Astrocyte (in vitro differentiated cells and primary cell): ENCODE data around the gene MAP2K3.
"Not testable (repeated sequence)": the region's sequence is repeated elsewhere in the genome, so short reads cannot be mapped to it uniquely, and the experiment has no call there.

Source experiments
- CTCF ChIP-seq: IDR thresholded peaks from 2 replicates; pipeline ENCODE4 v1.5.1; 2011; ENCODE audit warnings: low read depth, mild to moderate bottlenecking, inconsistent platforms, low read length, moderate library complexity; ENCODE audit not compliant: insufficient read depth
- EZH2 ChIP-seq: IDR thresholded peaks from 2 replicates; pipeline ENCODE4 v1.6.1; 2012; ENCODE audit warnings: mild to moderate bottlenecking, low read length, inconsistent platforms; ENCODE audit not compliant: insufficient read depth

DNA sequence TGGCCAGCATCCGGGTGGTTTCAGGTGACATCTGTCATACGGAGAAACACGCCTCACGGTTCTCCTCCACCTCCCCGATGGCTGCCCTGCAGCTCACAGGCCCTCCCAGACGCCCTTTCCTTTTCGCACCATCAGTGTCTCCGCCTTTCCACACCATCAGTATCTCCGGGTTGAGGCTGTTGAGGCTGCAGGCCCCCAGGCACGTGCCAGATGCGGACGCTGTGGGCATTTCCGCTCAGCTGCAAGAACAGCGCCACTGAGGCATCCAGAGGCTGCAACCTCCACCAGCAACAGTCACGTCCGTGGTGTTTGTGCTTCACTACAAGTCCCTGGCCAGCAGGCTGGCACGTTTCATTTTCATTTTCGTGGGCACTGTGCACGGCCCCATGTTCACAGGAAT, 66.0 kb downstream of the MAP2K3 start:
- TF ChIP-seq EZH2, CTCF: not testable (repeated sequence)
